GM12892 (cell line): Measurements from ENCODE around the gene LILRB3.
"Not testable (repeated sequence)": the region's sequence is repeated elsewhere in the genome, so short reads cannot be mapped to it uniquely, and the experiment has no call there.

Experiments used
- POLR2A ChIP-seq: IDR thresholded peaks from 2 replicates; pipeline ENCODE4 v1.6.1; 2011; ENCODE audit warnings: low read depth, low read length, control low read depth
- POLR2AphosphoS5 ChIP-seq: IDR thresholded peaks from 2 replicates; pipeline ENCODE4 v1.6.1; 2011; ENCODE audit warnings: low read depth, low read length, control low read depth
- TAF1 ChIP-seq: IDR thresholded peaks from 2 replicates; pipeline ENCODE4 v1.6.1; 2011; ENCODE audit warnings: low read depth, mild to moderate bottlenecking, control low read depth, low read length, borderline replicate concordance

- not testable (repeated sequence) for TF ChIP-seq TAF1, POLR2AphosphoS5, POLR2A
Measured at GRCh38 chr19:54239491-54240371, 16.9 kb upstream of the LILRB3 start.
